RKO (cell line): ENCODE measurements around the gene FGF9.

Source experiments
- DNase-seq: peaks from one replicate; pipeline ENCODE4 v3.0.0-alpha.2; 2016; ENCODE audit warnings: low spot score

The FGF9 gene

DNA sequence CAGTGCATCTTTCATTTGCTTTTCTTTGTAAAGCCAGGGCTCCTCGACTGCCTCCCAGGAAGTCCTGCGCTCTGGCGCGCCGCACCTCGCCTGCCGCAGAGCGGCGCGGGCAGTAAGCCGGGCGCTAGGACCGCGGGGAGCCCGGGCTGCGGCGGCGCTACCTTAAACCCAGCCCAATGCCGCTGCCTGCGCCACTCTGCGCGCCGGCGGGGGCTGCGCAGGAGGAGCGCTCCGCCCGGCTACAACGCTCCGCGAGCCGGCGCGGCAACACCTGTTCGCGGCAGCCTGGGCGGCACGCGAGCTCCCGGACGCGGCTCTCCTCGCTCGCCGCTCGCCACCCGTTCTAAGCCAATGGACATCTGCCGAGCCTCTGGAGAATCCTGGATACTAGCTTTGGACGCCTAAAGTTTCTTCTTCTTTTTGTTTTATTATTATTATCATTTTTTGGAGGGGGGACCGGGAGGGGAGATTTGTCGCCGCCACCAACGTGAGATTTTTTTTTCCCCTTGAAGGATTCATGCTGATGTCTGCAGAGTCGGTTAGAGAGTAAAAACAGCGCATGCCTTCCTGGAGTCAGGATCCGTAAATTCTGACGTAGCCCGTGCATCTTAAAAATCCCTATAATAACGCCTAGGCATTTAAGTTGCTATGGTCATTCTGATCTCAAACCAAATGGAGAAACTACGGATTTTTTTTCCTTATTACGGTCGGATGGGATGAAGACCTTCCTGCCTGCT lies at the start of gene FGF9:
FGF9 (plus strand) TSS at position 191 of the 737 bp plus-strand sequence. CDS start 840 bp downstream, outside the sequence.
- DNase-seq: peak; percentile 78

DNA sequence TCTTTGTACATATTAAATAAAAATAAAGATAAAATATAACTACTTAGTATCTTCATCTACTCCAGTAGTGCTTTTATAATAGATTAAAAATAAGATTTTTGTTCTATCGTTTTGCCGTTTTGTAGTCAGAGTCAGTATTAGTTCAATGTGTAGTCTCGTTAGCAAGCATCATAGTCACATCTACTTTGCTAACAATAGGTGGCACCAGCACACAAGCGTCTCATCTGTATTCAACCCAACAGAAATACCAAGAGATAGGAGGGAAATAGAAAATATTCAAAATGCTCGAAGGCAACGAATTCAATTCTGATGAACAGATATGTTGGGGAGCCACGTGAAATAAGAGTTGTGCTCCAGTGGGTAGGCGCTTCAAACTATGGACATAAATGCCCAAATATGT lies 45.5 kb upstream of the FGF9 start:
- DNase-seq: peak; percentile 81

DNA sequence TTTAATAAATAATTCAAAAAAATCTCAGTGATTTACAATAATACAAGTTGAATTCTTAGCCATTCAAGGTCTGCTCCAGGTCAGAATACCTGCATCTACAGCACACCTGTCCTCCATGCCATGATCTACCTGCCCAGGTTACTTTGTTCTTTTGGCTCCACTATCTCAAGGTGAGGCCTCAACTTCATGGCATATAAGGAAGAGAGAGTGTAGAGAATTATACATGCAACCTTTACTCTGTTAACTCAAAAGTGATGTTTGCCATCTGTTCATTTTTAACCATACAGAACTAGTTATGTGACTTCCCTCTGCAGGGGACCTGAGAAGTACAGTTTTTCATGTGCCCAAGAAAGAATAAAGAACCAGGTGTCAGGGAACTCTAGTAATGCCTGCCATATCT lies 38.7 kb upstream of the FGF9 start:
- DNase-seq: no peak

DNA sequence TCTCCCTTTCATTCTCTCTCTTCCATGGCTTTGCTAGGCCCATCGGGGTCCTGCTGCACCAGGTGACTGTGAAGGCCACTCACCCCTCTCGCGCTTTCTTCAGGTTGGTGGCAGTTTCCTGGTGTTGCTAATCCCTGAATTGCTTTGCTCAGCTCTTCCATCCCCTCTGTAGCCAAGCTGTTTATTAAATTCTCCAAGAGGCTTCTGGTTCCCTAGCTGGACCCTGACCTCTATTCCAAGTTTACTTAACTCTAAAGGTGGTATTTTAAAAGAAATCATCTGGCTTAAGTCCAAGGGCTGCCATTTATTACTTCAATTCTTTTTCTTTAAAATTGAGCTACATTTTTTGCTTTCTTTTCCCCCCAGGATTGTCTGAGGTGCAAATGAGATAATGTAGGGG lies 34.2 kb upstream of the FGF9 start:
- no peak for DNase-seq

DNA sequence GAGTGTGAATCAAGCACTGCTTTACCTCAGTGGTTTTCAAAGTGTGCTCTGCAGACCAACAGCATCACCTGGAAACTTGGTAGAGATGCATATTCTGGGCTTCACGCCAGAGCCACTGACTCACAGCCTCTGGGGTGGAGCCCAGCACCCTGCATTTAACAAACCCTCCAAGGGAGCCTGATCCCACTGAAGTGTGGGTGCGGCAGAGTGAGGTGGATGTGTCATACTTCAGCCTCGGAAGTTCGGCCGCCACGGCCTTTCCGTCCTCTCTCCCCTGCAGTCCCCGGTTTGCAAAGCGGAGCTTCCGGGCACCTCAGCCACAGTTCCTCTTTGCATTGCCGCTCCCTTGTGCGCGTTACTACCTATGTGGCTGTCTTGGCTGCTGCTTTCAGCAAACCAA lies 33.6 kb upstream of the FGF9 start:
- DNase-seq: peak; percentile 50

- DNase-seq: peak; percentile 32
Measured at GRCh38 chr13:21638319-21639282, 32.3 kb upstream of the FGF9 start.

- DNase-seq: no peak
Measured at GRCh38 chr13:21639561-21639960, 31.3 kb upstream of the FGF9 start.

DNA sequence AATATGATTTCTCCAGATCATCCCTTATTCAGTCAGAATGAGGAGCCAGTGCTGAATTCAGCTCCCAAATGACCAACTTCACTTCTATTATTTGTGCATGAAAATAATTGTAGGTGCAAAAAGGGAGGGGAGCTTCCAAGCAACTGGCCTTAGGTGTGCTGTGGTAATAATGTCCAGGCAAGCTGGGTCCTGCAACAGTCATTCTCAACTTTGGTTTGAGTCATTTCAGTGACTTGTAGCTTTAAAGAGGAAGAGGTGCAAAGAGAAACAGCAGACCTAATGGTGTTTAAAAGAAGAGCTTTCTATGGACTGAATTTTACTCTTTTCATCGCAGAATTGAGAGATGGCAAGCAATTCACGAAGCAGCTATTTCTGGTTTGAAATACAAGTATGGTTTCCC lies 29.2 kb upstream of the FGF9 start:
- no peak for DNase-seq

DNA sequence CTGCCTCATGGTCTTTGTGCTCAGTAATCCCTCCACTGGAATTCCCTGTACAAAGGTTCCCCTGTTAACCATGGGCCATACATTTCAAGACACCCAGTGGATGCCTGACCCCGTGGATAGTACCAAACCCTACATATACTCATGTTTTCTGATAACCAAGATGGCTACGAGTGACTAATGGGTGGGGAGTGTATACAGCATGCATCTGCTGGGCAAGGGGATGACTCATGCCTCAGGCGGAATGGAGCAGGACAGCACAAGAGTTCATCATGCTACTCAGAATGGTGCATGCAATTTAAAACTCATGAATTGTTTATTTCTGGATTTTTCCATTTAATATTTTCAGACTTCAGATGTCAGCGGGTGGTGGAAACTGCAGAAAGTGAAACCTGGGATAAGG lies 13.3 kb upstream of the FGF9 start:
- peak; percentile 87 for DNase-seq

- DNase-seq: no peak
Measured at GRCh38 chr13:21659087-21659486, 11.8 kb upstream of the FGF9 start.

GRCh38 chr13:21661097-21661909 lies 9.6 kb upstream of the FGF9 start:
- no peak for DNase-seq

- DNase-seq: no peak
Measured at GRCh38 chr13:21663197-21663596, 7.7 kb upstream of the FGF9 start.

GRCh38 chr13:21668732-21669275 lies 2.1 kb upstream of the FGF9 start:
- no peak for DNase-seq

- peak; percentile 73 for DNase-seq
Measured at GRCh38 chr13:21670006-21670882, 629 bp upstream of the FGF9 start.

GRCh38 chr13:21671620-21672286 lies 880 bp downstream of the FGF9 start:
- no peak for DNase-seq

DNA sequence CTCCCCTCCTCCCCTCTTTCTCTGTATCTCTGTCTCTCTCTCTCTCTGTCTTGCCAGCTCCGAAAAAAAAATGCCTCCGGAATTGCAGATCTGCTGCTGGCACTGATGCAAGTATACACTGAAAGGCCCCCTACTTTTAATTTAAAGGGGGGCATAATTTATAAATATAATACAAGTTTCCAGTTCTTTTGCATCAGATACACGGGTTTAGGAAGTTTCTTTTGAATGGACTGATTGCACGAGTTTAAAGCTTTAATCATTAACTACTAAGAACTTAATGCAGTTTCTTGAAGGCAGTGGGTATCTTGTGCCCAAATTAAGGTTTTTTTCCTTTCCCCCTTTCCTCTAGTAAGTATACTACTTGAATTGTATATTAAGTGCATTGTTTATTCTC lies 1.4 kb downstream of the FGF9 start:
- DNase-seq: no peak

DNA sequence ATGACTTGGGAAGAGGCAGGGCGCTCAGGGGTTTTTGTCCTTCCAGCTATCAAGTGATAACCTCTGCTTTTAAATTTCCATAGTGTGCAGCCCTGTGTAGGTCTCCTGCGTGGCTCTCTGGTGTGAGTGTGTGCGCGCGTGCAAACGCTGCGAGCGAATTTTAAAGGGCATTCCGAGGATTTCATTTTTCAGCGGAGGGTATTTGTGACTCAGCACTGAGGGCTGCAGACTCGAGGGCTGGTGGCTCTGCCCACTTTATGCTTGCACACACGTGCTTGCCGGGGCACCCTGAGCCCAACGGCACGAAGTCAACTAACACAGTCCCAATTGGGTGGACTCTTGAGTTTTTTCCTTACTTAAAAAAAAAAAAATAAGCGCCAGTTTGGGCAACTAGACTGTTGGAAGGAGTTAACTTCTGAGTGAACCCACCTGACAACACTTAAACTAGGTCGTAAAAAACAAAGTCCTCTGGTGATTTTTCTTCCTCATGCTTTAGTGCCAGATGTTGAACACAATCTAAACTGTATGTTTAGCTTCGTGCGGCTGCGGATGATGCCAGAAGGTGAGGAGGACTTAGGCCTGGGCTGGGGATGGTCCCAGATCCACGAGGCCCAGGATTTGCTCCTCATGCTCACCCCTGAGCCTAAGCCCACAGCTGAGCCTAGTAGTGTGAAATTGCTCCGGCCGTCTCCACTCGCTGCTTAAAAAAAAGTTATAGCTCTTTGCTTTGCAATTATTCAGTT lies 2.1 kb downstream of the FGF9 start:
- DNase-seq: no peak

DNA sequence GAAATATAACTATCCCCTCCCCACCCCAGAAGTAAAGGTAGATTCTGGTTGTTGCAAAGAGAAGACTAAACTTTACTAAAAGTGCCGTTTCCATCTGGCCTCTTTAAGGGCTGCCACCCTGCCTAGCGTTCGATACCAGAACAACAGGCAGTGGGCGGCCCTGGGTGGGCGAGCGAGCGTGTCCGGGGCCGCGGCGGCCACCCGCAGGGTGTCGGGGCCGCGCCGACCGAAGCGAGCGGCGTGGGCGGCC lies 2.6 kb downstream of the FGF9 start:
- no peak for DNase-seq

DNA sequence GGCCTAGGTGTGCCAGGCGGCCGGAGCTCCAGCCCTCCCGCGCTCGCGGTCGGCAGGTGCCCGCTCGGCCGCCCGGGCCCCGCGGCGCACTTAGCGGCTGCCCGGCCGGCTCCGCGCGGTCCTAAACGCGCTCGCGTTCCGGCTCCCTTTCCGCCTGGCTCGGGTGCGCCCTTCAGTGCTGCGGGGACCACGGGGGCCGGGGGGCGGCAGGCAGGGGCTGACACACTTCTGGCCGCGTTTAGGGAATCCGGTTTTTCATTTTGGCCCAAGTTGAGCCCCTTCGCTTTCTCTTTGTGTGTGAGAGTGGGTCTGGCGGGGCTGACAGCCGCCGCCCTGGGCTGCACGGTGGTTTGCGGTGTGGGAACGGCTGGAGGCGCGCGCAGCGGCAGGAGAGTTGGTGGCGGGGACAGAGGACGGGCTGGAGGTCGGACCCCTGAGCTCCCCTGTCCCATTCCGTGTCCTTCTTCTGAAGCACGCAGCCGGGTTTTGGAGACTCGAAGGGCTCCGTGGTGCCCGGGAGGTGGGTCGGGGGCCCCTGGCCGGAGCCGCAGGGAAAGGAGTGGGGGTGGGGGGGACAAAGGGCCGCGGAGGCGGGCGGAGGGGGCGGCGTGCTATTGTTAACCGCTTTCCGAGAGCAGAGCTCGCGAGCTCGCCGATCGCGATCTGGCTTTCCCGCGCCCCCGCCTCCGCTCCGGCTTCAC lies 3.1 kb downstream of the FGF9 start:
- DNase-seq: peak; percentile 30
